ENCODE measurements around the gene SRCIN1.
A peak's percentile ranks its signal among the peaks of the same experiment; 100 is the strongest.

GRCh38 chr17:38604479-38605403, 1.0 kb downstream of the SRCIN1 start:
- TF ChIP-seq CTCF (IDR thresholded peaks at IDR 0.05; ENCODE audit: insufficient read depth, low read length, poor library complexity, severe bottlenecking) (peak; percentile 26), EZH2phosphoT487 (conservative IDR thresholded peaks at IDR 0.05; ENCODE audit: low read length) (no peak)
